SK-N-SH (cell line): ENCODE data around the gene NRG3.

Source experiments
- GATA2 ChIP-seq: sonication (generic); formaldehyde crosslinking; IDR thresholded peaks from 2 replicates; pipeline ENCODE4 v1.5.0; 2020; ENCODE audit warnings: mild to moderate bottlenecking, missing genetic modification reagents
- JUND ChIP-seq: IDR thresholded peaks from 2 replicates; pipeline ENCODE4 v1.4.0; 2012
- POLR2AphosphoS5 ChIP-seq: IDR thresholded peaks from 2 replicates; pipeline ENCODE4 v1.6.1; 2012; ENCODE audit warnings: low read depth, low read length
- RCOR1 ChIP-seq: fragments of 150-350 bp; IDR thresholded peaks from 2 replicates; pipeline ENCODE4 v1.6.1; 2017; ENCODE audit warnings: antibody characterized with exemption, low read length
- TCF12 ChIP-seq: IDR thresholded peaks from 2 replicates; pipeline ENCODE4 v1.4.0; 2012
- TF ChIP-seq, protein P1 (sequence below): fragments of 200-600 bp; sonication (generic); IDR thresholded peaks from 2 replicates; pipeline ENCODE4 v1.6.1; 2017; ENCODE audit warnings: antibody characterized with exemption, mild to moderate bottlenecking, moderate library complexity
- TF ChIP-seq, protein P2 (sequence below): IDR thresholded peaks from 2 replicates; pipeline ENCODE4 v1.6.1; 2012; ENCODE audit warnings: mild to moderate bottlenecking, low read depth, low read length, moderate library complexity
- TF ChIP-seq, protein P3 (sequence below): IDR thresholded peaks from 2 replicates; pipeline ENCODE4 v1.4.0; 2012; ENCODE audit warnings: low read depth

DNA sequence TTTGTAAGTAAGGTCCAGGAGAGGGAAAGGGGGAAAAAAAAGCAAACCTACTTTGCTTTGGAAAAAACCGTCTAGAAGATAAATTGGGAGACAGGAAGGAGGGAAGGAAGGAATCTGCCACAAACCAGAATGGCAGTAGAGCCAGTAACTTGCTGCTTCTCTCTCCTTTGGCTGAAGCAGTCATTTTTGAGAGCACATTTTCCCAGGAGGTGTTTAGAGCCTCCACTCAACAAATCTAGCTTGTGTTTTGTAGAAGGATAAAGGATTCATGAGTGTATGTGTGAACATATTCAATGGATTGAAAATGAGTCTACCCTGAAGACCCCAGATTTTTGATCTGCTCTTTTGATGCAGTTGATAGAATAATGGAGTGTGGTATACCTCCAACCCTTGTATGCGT lies 2.6 kb downstream of the NRG3 start:
- TF ChIP-seq, protein P1, sequence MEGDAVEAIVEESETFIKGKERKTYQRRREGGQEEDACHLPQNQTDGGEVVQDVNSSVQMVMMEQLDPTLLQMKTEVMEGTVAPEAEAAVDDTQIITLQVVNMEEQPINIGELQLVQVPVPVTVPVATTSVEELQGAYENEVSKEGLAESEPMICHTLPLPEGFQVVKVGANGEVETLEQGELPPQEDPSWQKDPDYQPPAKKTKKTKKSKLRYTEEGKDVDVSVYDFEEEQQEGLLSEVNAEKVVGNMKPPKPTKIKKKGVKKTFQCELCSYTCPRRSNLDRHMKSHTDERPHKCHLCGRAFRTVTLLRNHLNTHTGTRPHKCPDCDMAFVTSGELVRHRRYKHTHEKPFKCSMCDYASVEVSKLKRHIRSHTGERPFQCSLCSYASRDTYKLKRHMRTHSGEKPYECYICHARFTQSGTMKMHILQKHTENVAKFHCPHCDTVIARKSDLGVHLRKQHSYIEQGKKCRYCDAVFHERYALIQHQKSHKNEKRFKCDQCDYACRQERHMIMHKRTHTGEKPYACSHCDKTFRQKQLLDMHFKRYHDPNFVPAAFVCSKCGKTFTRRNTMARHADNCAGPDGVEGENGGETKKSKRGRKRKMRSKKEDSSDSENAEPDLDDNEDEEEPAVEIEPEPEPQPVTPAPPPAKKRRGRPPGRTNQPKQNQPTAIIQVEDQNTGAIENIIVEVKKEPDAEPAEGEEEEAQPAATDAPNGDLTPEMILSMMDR = no peak
- no peak for TF ChIP-seq TCF12
- TF ChIP-seq, protein P2, sequence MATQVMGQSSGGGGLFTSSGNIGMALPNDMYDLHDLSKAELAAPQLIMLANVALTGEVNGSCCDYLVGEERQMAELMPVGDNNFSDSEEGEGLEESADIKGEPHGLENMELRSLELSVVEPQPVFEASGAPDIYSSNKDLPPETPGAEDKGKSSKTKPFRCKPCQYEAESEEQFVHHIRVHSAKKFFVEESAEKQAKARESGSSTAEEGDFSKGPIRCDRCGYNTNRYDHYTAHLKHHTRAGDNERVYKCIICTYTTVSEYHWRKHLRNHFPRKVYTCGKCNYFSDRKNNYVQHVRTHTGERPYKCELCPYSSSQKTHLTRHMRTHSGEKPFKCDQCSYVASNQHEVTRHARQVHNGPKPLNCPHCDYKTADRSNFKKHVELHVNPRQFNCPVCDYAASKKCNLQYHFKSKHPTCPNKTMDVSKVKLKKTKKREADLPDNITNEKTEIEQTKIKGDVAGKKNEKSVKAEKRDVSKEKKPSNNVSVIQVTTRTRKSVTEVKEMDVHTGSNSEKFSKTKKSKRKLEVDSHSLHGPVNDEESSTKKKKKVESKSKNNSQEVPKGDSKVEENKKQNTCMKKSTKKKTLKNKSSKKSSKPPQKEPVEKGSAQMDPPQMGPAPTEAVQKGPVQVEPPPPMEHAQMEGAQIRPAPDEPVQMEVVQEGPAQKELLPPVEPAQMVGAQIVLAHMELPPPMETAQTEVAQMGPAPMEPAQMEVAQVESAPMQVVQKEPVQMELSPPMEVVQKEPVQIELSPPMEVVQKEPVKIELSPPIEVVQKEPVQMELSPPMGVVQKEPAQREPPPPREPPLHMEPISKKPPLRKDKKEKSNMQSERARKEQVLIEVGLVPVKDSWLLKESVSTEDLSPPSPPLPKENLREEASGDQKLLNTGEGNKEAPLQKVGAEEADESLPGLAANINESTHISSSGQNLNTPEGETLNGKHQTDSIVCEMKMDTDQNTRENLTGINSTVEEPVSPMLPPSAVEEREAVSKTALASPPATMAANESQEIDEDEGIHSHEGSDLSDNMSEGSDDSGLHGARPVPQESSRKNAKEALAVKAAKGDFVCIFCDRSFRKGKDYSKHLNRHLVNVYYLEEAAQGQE = no peak
- TF ChIP-seq JUND = no peak
- TF ChIP-seq GATA2 (CRISPR knock-in tag) = no peak
- no peak for TF ChIP-seq RCOR1
- TF ChIP-seq, protein P3, sequence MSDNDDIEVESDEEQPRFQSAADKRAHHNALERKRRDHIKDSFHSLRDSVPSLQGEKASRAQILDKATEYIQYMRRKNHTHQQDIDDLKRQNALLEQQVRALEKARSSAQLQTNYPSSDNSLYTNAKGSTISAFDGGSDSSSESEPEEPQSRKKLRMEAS = no peak
- no peak for TF ChIP-seq POLR2AphosphoS5
